Spleen (tissue), 11 donors: ENCODE measurements around the gene TSC22D3. TPM values are rescaled to one million over a fixed set of nuclear protein-coding genes. Genes with fewer than 3 reads are reported as not detected.
A peak's percentile ranks its signal among the peaks of the same experiment; 100 is the strongest.

ENCODE experiments used
- DNase-seq: peaks from one replicate; pipeline ENCODE4 v3.0.0-alpha.2; 2020
- H3K27ac ChIP-seq, 8 donors: fragments of 200-600 bp; sonication (generic) in 7 of 8; 1 replicate in 4 of 8; 2 replicates in 4 of 8; pipeline versions ENCODE4 v1.5.0 to v1.8.0; 2016 to 2021; ENCODE audit warnings: inconsistent platforms in 4 of 8, mild to moderate bottlenecking in 4 of 8, moderate library complexity in 1 of 8
- H3K27me3 ChIP-seq, 7 donors: fragments of 200-600 bp; sonication (generic) in 6 of 7; replicated peaks in 1 of 7; 1 replicate in 4 of 7; 2 replicates in 3 of 7; pipeline versions ENCODE4 v1.5.0 to v1.8.0; 2016 to 2021; ENCODE audit warnings: inconsistent platforms in 3 of 7, mild to moderate bottlenecking in 1 of 7
- H3K36me3 ChIP-seq, 6 donors: fragments of 200-600 bp; sonication (generic) in 5 of 6; 1 replicate in 4 of 6; 2 replicates in 2 of 6; pipeline versions ENCODE4 v1.5.0 to v1.8.0; 2016 to 2021; ENCODE audit warnings: inconsistent platforms in 2 of 6
- H3K4me1 ChIP-seq, 6 donors: fragments of 200-600 bp; sonication (generic) in 5 of 6; 1 replicate in 3 of 6; 2 replicates in 3 of 6; pipeline versions ENCODE4 v1.5.0 to v1.8.0; 2016 to 2021; ENCODE audit warnings: inconsistent platforms in 3 of 6
- H3K4me3 ChIP-seq, 8 donors: fragments of 200-600 bp; sonication (generic) in 7 of 8; 1 replicate in 4 of 8; 2 replicates in 4 of 8; pipeline versions ENCODE4 v1.5.0 to v1.8.0; 2016 to 2021; ENCODE audit warnings: inconsistent platforms in 4 of 8, mild to moderate bottlenecking in 4 of 8, moderate library complexity in 2 of 8
- H3K9me3 ChIP-seq, 8 donors: fragments of 200-600 bp; sonication (generic) in 7 of 8; 1 replicate in 4 of 8; 2 replicates in 4 of 8; pipeline versions ENCODE4 v1.5.0 to v1.8.0; 2016 to 2021; ENCODE audit warnings: inconsistent platforms in 4 of 8
- POLR2A ChIP-seq, 3 donors: fragments of 450-650 bp; IDR thresholded peaks; one replicate each; pipeline ENCODE4 v1.5.1; 2017; ENCODE audit warnings: antibody characterized with exemption in 3 of 3, mild to moderate bottlenecking in 1 of 3
- POLR2AphosphoS5 ChIP-seq, 3 donors: sonication (generic); formaldehyde crosslinking; IDR thresholded peaks; one replicate each; pipeline ENCODE4 v1.5.1; 2017; ENCODE audit warnings: antibody characterized with exemption in 3 of 3
- WGBS, 5 donors: extraction: QIAGEN DNeasy Blood & Tissue Kit in 3 of 5; methylation state at CpG; one replicate each; pipeline versions ENCODE4 v1.1.5 to v1.1.7; 2013 to 2018; 5-methylcytosine and 5-hydroxymethylcytosine counted together
- intact Hi-C: fragments of 100-400 bp; cut with DNase I; formaldehyde crosslinking; loops from one replicate; pipeline ENCODE4 v1.15.0; 2023; ENCODE audit warnings: low total_unique reads
- polyA plus RNA-seq, 3 donors: library from polyadenylated mRNA; stranded (reverse); fragments of 200-250 nt; gene quantifications; one replicate each; pipeline ENCODE4 v1.2.1, GENCODE V29; 2013
- total RNA-seq, 7 donors: library from RNA; depleted of rRNA in 3 of 7; stranded (reverse); fragments of >200 nt in 3 of 7; fragmentation: NEBNext Ultra II Directional in 4 of 7; extraction: Animal tissue kit (Norgen Biotek cat#: 25700) in 4 of 7; gene quantifications; one replicate each; pipeline versions ENCODE4 v1.1.0 to v1.2.1, GENCODE V29; 2016 to 2021
- TF ChIP-seq, protein P1 (sequence below), 11 experiments: fragments of 200-600 bp in 7 of 11; fragments of 450-650 bp in 4 of 11; sonication (generic) in 4 of 11; IDR thresholded peaks in 8 of 11; conservative IDR thresholded peaks in 3 of 11; 1 replicate in 7 of 11; 2 replicates in 4 of 11; pipeline versions ENCODE4 v1.4.0 to v1.8.0; 2016 to 2021; ENCODE audit warnings: antibody characterized with exemption in 11 of 11, inconsistent platforms in 4 of 11, mild to moderate bottlenecking in 1 of 11
- donor health status: healthy with polysubstance abuse.
- donor health status: DM: no; HTN: no; CAD: no; lungs with moderate emphysema.
- donor health status: DM: no; HTN: no; CAD: no.
- donor health status: Bipolar disorder and iron deficiency.
- donor health status: healthy.
- donor health status: DM: no; HTN: no; CAD: no.
- donor health status: DM: yes; HTN: yes; CAD: no.

Gene TSC22D3
- total and polyA plus RNA-seq, 10 donors: 91.7 to 579 (median 297) TPM

- no peak for DNase-seq
- Histone ChIP-seq H3K9me3 (no peaks in the 10 kb centered on the region), H3K4me3 (no peak overlapping the region), H3K27ac (no peak overlapping the region), H3K36me3 (no peaks in the 10 kb centered on the region), H3K27me3 (peaks cover 0 to 11% (median 0%) of the 10 kb centered on the region in 7 donors), H3K4me1 (no peaks in the 10 kb centered on the region)
- TF ChIP-seq, protein P1, sequence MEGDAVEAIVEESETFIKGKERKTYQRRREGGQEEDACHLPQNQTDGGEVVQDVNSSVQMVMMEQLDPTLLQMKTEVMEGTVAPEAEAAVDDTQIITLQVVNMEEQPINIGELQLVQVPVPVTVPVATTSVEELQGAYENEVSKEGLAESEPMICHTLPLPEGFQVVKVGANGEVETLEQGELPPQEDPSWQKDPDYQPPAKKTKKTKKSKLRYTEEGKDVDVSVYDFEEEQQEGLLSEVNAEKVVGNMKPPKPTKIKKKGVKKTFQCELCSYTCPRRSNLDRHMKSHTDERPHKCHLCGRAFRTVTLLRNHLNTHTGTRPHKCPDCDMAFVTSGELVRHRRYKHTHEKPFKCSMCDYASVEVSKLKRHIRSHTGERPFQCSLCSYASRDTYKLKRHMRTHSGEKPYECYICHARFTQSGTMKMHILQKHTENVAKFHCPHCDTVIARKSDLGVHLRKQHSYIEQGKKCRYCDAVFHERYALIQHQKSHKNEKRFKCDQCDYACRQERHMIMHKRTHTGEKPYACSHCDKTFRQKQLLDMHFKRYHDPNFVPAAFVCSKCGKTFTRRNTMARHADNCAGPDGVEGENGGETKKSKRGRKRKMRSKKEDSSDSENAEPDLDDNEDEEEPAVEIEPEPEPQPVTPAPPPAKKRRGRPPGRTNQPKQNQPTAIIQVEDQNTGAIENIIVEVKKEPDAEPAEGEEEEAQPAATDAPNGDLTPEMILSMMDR (IDR thresholded peaks at IDR 0.05 in 8 of 11, conservative IDR thresholded peaks at IDR 0.05 in 3 of 11): no peak
- TF ChIP-seq POLR2A (IDR thresholded peaks at IDR 0.05): no peak
- TF ChIP-seq POLR2AphosphoS5 (IDR thresholded peaks at IDR 0.05): no peak
- WGBS, 5 donors: 9 to 61% (median 52%) methylated on average over 1 of the region's 1 CpG
- intact Hi-C loops: no loop called here
These were observed 12.2 kb upstream of the TSC22D3 start for GRCh38 chrX:107787827-107788226.

DNA sequence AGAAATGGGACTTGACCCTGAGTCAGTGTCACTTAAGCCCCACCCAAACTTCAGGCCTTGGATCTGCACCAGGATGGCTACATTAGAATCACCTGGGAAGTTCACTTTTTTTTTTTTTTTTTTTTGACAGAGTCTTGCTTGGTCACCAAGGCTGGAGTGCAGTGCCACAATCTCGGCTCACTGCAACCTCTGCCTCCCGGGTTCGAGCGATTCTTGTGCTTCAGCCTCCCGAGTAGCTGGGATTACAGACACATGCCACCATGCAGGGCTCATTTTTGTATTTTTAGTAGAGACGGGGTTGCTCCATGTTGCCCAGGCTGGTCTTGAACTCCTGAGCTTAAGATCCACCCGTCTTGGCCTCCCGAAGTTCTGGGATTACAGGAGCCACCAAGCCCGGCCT lies 4.9 kb upstream of the TSC22D3 start:
- Histone ChIP-seq H3K36me3 (no peaks in the 10 kb centered on the region), H3K27me3 (peaks cover 0 to 15% (median 8%) of the 10 kb centered on the region in 7 donors), H3K4me1 (peaks cover 0 to 15% (median 7%) of the 10 kb centered on the region in 6 donors), H3K9me3 (no peaks in the 10 kb centered on the region), H3K4me3 (no peak overlapping the region), H3K27ac (no peak overlapping the region)
- TF ChIP-seq POLR2AphosphoS5 (IDR thresholded peaks at IDR 0.05) (no peak), POLR2A (IDR thresholded peaks at IDR 0.05) (no peak)
- TF ChIP-seq, protein P1 (IDR thresholded peaks at IDR 0.05 in 8 of 11, conservative IDR thresholded peaks at IDR 0.05 in 3 of 11): no peak
- intact Hi-C loops: no loop called here
- WGBS, 5 donors: 88 to 96% (median 91%) methylated on average over 3 to 9 of the region's 9 CpGs
- no peak for DNase-seq

GRCh38 chrX:107777536-107777832 lies 1.9 kb upstream of the TSC22D3 start, which contains the start of gene NCBP2L:
TSS of gene NCBP2L (plus strand) at chrX:107777733. CDS start at chrX:107794221, 16,488 bp downstream.
- Histone ChIP-seq H3K4me3 (peak within 1 kb of the TSS in 6 of 8 donors; percentile 11 to 72 (median 44)), H3K9me3 (no peaks in the 10 kb centered on the region), H3K27me3 (peaks cover 0 to 32% (median 17%) of the 10 kb centered on the region in 7 donors), H3K27ac (peak within 1 kb of the TSS in 5 of 8 donors; percentile 49 to 82 (median 77)), H3K4me1 (peaks cover 0 to 30% (median 9%) of the 10 kb centered on the region in 6 donors), H3K36me3 (no peaks in the 10 kb centered on the region)
- WGBS, 5 donors: 53 to 75% (median 64%) methylated on average over 6 of the region's 6 CpGs
- no peak for DNase-seq
- TF ChIP-seq, protein P1 (IDR thresholded peaks at IDR 0.05 in 8 of 11, conservative IDR thresholded peaks at IDR 0.05 in 3 of 11): peak in 3 of 11 experiments; percentile 1 to 23 (median 18)
- no peak for TF ChIP-seq POLR2AphosphoS5 (IDR thresholded peaks at IDR 0.05)
- intact Hi-C loops: loop anchor here (5.0 kb wide), 1 partner anchor 120 kb away; no protein-coding TSS in a partner anchor

DNA sequence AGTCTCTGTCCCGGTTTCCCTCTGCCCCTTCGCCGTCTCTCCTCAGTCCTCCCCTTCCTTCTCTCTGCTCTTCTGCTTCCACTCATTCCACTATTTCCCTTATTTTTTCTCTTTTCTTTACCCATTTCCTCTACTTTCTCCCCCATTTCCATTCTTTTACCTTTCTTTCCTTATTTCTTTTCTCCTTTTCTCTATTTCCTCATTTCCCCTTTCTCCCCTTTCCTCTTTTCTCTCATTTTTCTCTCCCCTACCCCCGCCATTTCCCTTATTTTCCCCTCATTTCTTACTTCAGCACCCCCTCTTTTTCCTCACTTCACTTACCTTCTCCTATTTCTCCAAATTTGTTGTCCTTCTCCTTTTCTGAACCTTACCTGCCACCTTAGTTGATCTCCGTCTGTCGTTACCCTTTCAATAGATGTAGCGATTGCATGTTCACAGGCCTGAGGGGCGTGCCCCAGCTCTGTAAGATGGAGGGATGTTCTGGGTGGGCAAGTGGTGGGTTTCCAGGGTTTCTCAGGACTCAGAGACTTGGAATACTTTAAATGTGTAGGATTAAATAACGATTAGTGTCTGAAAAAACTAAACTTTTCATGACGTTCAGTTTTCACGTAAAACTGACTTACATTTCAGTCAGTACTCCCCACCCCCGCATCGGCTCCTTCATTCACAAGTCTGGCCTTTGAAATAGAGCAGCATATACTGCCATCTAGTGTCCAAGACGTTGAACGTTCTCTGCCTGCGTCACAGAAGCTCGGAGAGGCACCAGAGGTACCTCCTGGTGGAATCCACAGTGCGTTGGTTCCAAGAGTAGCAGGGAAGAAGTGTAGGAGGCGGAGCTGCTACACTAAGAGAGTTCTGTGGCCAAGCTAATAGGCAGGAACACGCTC lies 1.3 kb upstream of the TSC22D3 start:
- Histone ChIP-seq H3K27me3 (peaks cover 0 to 32% (median 17%) of the 10 kb centered on the region in 7 donors), H3K4me3 (peak overlapping the region in 6 of 8 donors; percentile 35 to 72 (median 46)), H3K4me1 (peaks cover 0 to 30% (median 9%) of the 10 kb centered on the region in 6 donors), H3K9me3 (no peaks in the 10 kb centered on the region), H3K27ac (peak overlapping the region in 6 of 8 donors; percentile 26 to 82 (median 74)), H3K36me3 (no peaks in the 10 kb centered on the region)
- peak; percentile 86 for DNase-seq
- TF ChIP-seq, protein P1 (IDR thresholded peaks at IDR 0.05 in 8 of 11, conservative IDR thresholded peaks at IDR 0.05 in 3 of 11): peak; percentile 65 to 89 (median 85)
- TF ChIP-seq POLR2A (IDR thresholded peaks at IDR 0.05): no peak
- peak in 1 of 3 donors; percentile 42 for TF ChIP-seq POLR2AphosphoS5 (IDR thresholded peaks at IDR 0.05)
- intact Hi-C loops: loop anchor here (5.0 kb wide), 1 partner anchor 120 kb away; no protein-coding TSS in a partner anchor
- 4 to 16% (median 6%) methylated on average over 18 to 20 of the region's 20 CpGs for WGBS, 5 donors
